GM10847 (cell line): ENCODE results near the gene ITGB2.

Source experiments
- POLR2A ChIP-seq: IDR thresholded peaks from 2 replicates; pipeline ENCODE4 v1.6.1; 2011; ENCODE audit not compliant: insufficient read length; ENCODE audit errors: extremely low read depth

Gene ITGB2

DNA sequence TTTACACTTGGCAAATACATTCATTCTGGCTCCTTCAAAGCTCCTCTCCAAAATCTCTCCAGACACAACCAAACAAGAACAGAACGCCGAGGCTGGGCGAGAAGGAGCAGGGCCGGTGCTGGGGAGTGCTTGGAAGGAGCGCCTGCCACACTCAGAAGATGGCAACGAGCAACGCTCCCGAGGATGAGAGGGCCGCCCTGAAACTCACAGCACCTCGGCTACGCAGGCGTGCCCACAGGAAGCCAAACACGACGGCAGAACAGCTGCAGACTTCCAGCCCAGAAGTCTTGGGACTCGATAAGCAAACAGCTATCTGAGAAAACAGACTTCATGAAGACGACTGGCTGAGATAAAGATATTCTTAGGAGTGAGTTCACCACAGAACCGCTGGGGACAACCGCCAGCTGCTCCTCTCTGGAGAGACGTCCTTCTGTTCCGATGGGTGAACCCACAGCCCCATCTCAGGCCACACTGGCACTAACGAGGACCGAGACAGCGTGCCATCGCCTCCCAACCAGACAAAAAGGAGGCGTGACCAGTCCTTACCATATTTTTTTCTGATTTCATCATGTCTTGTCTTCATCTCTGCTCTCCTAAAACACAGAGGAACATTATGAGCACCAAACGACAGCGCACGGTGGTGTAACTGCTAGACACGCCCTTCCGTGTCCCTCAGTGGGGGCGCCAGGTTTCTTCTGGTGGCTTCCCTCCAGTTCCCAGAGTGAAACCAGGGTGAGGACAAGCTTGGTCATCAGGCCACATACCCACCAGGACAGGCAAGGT is 65.8 kb downstream of the ITGB2 start:
- no peak for TF ChIP-seq POLR2A

DNA sequence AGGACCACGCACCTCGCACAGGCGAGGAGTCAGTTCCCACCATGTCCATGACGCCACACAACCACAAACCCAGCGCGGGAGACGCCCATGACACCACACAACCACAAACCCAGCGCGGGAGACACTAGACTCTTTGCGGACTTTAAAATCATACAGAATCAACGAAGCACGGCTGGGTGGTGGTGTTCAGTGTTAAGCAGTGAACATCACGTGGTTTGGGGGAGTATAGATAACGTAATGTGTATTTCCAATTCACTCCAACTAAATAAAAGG is 66.4 kb downstream of the ITGB2 start:
- TF ChIP-seq POLR2A = no peak

DNA sequence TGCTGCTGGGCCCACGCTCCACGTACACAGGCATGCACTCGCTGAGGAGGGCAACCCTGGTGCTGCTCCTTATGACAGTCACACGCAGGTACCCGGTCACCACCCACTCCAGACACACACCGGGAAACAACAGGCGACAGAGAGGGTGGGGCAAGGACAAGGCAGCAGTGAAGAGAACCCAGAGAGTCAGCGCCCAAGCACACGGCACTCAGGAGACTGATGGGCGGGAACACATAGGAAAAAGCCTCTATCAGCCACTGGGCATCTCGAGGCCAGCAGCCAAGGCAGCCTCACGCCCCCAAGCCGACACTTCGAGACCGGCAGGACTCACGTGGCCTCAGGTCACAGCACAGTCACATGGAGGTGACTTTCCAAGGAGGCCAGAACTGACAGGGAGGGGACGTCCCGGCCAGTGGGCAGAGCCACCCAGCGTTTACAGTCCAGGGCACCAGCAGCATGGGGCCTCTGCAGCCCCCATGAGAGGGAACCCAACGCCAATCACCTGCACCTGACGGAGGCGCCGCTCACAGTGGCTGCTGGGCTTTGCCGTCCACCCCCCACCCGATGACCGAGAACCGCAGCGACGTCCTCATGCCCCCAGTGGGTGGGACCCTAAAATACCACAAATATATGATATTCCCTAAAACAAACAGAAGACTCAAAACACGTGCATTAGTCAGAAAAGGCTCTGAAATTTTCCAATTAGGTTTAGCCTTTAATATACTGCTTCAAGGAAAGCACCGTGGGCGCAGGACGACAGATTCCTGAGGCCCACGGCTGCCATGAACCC is 66.9 kb downstream of the ITGB2 start:
- TF ChIP-seq POLR2A = no peak

DNA sequence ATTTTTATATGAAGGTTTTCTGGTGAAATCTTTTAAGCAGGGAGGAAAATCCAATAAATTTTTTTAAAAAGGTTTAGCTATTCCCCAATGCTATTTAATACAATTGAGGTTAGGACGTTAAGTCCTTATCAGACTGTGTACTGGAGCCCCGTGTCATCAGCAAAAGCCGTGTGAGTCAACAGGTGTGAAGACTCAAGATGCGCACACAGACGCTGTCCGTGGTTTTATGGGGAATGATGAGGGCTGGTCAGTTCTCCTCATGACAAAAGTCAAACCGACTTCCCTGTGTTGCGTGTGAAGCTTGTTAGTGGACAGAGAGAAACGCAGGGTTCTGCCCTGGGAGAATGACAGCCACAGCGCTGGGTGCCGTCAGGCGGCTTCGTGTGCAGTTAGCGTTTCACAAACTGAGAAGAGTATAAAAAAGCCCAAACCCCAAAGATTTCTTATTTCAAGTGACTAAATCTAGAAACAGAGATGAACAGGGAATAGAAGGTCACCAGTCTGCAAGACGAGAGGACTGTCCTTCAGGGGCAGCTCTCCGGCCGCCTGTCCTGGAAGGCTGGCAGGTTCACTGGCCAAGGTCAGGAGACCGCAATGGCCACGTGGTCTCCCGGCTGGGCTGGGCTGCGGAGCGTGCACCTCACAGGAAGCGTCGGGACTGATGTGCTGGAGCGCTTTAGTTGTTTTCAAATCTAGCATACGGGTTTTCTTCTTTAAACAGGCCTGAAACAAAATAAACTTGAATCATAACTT is 69.6 kb downstream of the ITGB2 start:
- TF ChIP-seq POLR2A = no peak

DNA sequence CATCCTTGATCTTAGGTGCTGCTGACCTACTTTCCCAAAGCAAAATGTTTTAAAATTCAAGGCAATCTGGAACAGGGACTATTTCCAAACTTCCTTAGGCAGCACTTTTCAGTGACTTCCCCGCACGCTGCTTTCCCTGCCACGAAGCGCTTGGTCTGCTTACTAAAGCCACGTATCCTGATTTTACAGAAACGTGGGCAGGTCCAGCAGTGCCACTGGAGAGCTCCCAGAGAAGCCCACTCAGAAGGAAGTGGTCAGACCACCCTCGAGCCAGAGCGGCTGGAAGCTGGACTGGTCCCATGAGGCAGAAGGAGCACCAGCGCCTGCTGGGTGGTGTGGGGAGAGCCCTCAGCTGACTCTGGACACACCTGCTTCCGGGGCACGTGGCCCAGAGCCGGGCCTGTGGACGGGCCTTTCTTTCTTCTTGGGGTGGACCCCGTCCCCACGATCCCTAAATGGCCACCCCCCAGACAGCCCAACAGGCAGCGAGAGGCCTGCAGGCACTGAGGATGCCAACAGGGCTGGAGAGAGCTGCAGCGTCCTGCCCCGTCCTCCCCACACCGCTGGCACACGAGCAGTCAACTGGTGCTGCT is 70.4 kb downstream of the ITGB2 start:
- no peak for TF ChIP-seq POLR2A

DNA sequence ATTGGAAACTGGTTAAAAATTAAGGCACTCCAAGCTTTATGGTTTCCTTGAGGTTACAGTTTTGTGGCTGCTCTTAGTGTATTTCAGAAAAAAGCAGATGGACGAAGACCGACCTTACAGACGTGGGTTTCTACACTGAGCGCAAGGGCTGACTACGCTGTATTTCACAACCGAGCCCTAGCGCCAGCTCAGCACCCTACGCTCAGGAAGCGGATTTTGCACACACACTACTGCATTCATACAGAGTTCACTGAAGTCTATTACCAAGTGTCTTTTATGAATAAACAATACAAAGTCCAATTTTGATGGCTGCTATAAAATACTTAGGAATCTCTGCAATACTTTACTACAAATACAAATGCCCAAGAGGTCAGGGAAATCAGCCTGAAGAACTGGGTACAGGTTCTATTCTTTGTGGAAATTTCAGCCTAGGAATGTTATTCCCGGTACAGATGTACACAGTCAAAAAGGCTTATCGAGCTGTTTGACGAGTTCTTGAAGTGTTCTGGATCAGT is 71.0 kb downstream of the ITGB2 start:
- no peak for TF ChIP-seq POLR2A

DNA sequence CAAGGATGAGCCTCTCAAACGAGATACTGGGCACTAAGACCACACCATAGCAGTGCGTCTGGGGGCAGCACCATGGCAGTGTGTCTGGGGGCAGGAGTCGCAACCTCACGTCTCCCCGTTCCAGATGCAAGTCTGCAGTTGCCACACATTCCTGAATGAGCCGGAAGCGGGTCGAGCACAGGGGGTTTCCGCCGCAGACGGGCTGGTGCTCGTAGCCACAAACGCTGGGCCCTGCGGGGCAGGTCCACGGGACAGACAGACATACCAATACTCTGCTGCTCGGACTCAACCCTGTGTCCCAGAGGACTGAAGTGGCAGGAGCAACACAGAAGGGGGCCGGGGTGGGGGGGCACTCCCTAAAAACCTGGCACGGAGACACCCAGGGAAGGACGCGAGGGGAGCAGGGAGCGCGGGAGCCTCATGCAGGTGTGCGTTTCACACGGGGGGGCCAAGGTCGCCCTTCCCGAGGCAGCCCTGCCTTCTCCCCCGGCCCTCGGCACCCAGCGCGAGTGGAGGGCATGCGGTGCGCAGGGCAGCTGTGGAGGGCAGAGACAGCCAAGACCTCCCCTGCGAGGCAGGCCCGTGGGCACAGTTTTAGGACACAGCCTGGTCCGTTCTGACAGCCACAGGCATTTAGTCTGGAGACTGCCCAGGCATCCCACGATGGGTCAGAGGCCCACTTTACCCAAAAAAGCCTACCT is 71.7 kb downstream of the ITGB2 start:
- TF ChIP-seq POLR2A = no peak

DNA sequence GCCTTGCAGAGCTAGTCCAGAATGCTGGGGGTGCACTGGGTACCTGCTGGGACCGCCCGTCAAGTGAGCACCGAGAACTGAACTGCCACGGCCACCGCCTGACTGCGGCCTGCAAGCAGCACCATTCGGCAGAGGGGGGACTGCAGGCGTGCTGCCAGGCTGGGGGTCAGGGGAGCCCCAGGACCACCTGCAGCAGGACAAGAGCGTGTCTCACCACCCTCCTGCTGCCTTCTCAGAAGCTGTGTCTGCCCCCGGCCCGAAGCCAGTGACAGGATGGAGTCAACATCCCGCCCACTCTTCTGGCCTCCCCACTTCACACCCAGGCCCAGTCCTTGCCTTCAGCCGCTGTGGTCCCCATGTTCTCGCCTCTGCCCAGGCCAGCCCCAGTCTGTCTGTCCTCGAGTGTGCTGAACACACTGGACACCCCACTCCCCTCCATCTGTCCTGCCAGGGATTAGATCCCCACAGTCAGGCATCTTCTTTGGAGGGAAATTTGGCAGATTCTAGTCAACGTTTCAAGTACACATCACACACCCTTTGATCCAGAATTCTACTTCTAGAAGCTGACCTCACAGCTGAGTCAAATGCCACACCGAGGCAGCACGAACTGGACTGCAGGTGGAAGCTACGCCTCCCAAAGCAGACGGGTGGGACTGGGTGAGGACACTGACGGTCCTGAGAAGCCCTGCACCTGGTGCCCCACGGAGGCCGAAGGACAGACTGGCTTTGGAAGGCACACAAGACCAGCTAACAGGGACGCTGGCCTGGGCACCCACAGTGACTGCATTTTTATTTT is 73.2 kb downstream of the ITGB2 start:
- no peak for TF ChIP-seq POLR2A

DNA sequence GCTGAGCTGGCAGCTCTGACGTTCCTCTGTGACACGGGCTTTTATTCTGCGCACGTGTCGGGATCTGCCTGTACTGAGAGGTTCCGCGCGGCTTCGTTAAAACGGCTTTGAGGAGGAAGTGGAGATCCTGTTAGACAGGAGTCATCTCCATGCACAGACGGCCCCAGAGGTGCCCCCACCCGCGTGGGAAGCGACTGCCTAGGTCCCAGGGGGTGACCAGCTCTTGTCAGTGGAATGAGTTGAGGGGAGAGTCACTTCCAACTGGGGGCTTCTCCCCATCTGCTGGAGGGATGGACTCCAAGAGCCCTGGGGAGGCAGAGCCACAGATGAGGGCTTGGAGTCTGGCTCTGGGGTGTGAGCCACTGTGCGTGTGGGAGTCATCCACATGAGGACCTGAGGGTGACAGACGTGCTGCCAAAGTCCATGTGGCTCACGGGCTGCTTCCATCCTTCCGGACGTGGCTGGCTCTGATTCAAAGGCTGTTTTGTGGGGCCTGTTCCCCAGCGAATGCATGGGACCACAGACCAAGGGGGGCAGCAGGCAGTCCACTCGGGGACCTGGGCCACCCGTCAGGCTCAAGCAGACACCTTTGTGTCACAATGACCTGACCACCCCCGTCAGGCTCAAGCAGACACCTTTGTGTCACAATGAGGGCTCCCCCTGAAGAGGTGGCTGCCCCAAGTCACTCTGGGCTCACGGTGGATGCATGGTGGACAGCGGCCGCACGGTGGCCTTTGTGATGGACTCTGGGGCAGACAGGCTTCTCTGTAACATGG is 74.0 kb downstream of the ITGB2 start:
- no peak for TF ChIP-seq POLR2A

DNA sequence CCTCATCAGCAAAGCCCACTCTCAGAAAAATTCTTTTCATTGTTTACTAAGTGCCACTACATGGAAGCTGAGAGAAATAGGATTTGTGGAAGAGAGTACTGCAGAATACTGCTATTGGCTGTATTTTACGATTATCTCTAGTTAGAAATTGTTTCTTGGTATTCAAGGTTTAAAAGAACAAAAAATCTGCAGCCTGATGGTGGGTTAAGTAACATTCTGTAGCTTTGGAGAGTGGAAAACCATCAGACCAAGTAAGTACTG is 74.5 kb downstream of the ITGB2 start:
- TF ChIP-seq POLR2A = no peak

DNA sequence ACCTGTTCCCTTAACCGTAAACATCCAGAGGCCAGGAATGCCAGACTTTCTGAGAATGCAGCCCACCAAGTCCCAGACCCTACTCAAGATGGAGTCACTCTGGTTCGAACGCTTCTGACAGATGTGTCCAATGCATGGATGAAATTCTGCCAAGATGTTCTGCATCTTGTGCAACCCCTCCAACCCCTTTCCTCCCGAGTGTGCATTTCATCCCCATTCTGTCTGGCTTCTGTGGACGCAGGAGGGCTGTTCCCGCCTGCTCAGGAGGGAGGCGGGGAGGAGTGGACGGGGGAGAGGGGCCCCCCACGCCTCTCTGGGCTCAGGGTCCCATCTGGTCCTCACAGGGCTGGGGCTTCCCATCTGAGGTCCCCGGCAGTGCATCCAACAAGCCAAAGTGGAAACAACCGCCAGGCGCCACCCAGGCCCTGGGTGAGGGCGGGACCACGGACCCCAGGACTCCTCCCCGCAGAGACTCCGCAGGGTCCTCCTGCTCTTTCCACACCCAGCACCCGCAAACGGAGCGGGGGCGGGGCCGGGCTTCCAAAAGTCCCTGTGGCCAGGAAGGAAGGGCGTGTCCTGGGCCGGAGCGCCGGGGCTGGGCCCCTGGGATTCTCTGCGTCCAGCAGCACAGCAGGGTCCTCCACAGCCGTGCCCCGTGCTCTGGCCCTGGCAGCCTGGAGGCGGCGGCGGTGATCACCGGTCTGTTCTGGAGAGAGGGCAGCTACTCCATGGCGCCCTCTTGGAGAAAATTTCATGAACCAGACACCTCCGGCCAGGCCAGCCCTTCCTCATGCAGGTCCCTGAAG is 75.1 kb downstream of the ITGB2 start:
- no peak for TF ChIP-seq POLR2A

DNA sequence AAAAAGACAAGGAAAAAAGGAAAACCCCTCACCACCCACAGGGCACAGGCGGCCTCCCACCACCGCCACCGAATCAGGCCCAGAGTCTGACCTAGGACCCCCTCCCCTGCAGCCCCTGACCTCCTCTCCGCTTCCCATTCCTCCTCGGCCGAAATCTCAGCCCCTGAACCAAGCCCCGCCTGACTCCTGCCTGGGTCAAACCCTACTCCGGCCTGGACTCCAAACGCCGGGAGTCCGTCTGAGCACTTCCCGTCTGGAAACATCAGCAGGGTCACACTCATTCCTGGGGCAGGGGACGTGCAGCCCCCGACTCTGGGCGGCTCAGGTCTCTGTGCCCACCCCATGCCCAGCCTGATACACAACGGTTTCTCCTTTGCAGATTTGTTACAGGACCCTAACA is 76.4 kb downstream of the ITGB2 start:
- TF ChIP-seq POLR2A = no peak
